Heart left ventricle (tissue), 13 donors: Measurements from ENCODE around the gene PPP1R14C.

Experiments
- POLR2A ChIP-seq, 2 donors: fragments of 450-650 bp; IDR thresholded peaks; one replicate each; pipeline ENCODE4 v1.6.1; 2017; ENCODE audit warnings: antibody characterized with exemption in 2 of 2, mild to moderate bottlenecking in 2 of 2, moderate library complexity in 2 of 2
- TF ChIP-seq, protein P1 (sequence below), 12 donors: fragments of 200-600 bp; sonication (generic) in 4 of 12; IDR thresholded peaks; one replicate each; pipeline versions ENCODE4 v1.5.0 to v1.8.0; 2018 to 2022; ENCODE audit warnings: antibody characterized with exemption in 12 of 12, mild to moderate bottlenecking in 5 of 12
- donor health status: ischemic (EF 13 %, LVEDD 7.1; RV severe dilation, severe dysfunction).
- donor health status: DM: no; HTN: yes; CAD: no.
- donor health status: DM: no; HTN: no; CAD: no.
- donor health status: ischemic (EF 25% LVEDD 6.9; RV normal size, moderate dysfunction).
- donor health status: ischemic (EF 25% LVEDD 5.7; RV mildly dilated, moderate dysfunction).
- donor health status: ischemic (EF 35%, LVEDD 5.7; RV mildly dilated, moderate dysfunction).
- donor health status: nonischemic (EF 11% LVEDD 7.7; RV severe dilation, severe dysfunction).
- donor health status: DM: yes; HTN: yes; CAD: no.
- donor health status: PGD.
- donor health status: ischemic (EF 29% LVEDD 5.4; RV normal size, mild dysfunction).
- donor health status: nonischemic (EF 23%, LVEDD 6.1; RV moderate dilation, normal function).

DNA sequence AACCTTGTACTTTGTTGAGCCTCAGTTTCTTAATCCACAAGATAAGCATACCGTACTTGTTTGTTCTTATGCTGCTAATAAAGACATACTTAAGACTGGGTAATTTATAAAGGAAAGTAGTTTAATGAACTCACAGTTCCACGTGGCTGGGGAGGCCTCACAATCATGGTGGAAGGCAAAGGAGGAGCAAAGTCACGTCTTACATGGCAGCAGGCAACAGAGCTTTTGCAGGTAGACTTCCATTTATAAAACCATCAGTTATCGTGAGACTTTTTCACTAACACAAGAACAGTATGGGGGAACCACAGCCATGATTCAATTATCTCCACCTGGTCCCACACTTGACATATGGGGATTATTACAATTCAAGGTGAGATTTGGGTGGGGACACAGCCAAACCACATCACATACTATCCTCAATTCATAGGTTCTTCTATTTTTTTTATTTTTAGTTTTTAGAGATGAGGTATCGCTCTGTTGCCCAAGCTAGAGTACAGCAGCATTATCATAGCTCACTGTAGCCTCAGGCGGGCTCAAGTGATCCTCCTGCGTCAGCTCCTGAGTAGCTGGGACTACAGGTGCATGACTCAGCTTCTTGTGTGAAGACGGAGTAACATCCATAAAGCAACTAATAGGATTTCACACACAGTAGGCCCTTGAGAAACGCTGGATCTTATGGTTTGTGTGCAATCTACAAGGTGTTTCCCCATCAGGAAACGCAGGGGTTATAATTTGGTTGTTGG lies 149.3 kb downstream of the PPP1R14C start:
- TF ChIP-seq, protein P1, sequence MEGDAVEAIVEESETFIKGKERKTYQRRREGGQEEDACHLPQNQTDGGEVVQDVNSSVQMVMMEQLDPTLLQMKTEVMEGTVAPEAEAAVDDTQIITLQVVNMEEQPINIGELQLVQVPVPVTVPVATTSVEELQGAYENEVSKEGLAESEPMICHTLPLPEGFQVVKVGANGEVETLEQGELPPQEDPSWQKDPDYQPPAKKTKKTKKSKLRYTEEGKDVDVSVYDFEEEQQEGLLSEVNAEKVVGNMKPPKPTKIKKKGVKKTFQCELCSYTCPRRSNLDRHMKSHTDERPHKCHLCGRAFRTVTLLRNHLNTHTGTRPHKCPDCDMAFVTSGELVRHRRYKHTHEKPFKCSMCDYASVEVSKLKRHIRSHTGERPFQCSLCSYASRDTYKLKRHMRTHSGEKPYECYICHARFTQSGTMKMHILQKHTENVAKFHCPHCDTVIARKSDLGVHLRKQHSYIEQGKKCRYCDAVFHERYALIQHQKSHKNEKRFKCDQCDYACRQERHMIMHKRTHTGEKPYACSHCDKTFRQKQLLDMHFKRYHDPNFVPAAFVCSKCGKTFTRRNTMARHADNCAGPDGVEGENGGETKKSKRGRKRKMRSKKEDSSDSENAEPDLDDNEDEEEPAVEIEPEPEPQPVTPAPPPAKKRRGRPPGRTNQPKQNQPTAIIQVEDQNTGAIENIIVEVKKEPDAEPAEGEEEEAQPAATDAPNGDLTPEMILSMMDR (IDR thresholded peaks at IDR 0.05) = no peak
- TF ChIP-seq POLR2A (IDR thresholded peaks at IDR 0.05) = no peak
